GM10266 (cell line): Measurements from ENCODE around the gene MYH11.
"Not testable (repeated sequence)": the region's sequence is repeated elsewhere in the genome, so short reads cannot be mapped to it uniquely, and the experiment has no call there.

ENCODE experiments used
- DNase-seq: peaks from one replicate; pipeline ENCODE4 v3.0.0; 2012; ENCODE audit errors: extremely low spot score
- TF ChIP-seq, protein P1 (sequence below): IDR thresholded peaks from 2 replicates; pipeline ENCODE4 v1.5.1; 2012; ENCODE audit warnings: mild to moderate bottlenecking, low read depth; ENCODE audit not compliant: control insufficient read depth, insufficient read depth; ENCODE audit errors: missing control alignments

MYH11 gene

DNA sequence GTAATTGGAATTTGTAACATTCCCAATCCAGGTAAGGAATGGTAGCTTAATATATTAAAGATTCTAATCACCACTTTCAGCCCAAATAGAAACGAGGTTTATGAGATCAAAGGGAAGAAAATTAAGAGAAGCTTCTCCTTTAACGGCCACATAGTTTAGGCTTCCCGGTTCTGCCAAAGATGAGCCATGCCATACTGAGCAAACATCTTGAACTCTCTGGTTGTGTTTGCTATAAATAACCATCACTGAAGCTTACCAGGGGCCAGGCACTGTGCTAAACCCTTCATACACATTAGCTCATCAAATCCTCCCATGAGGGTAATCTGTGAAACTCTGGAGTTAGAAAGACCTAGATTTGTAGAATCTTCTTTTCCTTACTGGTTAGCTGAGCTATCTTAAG lies 2.8 kb downstream of the MYH11 start:
- TF ChIP-seq, protein P1, sequence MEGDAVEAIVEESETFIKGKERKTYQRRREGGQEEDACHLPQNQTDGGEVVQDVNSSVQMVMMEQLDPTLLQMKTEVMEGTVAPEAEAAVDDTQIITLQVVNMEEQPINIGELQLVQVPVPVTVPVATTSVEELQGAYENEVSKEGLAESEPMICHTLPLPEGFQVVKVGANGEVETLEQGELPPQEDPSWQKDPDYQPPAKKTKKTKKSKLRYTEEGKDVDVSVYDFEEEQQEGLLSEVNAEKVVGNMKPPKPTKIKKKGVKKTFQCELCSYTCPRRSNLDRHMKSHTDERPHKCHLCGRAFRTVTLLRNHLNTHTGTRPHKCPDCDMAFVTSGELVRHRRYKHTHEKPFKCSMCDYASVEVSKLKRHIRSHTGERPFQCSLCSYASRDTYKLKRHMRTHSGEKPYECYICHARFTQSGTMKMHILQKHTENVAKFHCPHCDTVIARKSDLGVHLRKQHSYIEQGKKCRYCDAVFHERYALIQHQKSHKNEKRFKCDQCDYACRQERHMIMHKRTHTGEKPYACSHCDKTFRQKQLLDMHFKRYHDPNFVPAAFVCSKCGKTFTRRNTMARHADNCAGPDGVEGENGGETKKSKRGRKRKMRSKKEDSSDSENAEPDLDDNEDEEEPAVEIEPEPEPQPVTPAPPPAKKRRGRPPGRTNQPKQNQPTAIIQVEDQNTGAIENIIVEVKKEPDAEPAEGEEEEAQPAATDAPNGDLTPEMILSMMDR, result no peak
- DNase-seq, result no peak

DNA sequence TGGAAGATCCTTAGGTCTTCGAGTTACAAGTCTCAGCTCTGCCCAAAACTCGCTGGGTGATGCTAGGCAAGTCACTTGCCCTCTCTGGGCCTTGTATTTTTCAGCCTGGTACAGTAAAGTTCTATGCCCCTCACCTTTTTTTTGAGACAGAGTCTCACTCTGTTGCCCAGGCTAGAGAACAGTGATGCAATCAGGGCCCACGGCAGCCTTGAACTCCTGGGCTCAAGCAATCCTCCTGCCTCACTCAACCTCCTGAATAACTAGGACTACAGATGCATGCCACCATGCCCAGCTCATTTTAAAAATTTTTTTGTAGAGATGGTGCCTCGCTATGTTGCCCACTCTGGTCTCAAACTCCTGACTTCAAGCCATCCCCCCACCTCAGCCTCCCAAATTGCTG lies 3.8 kb downstream of the MYH11 start:
- no peak for DNase-seq
- TF ChIP-seq, protein P1, result no peak

- not testable (repeated sequence) for DNase-seq
Observed at GRCh38 chr16:15850555-15850954, 6.3 kb downstream of the MYH11 start.

DNA sequence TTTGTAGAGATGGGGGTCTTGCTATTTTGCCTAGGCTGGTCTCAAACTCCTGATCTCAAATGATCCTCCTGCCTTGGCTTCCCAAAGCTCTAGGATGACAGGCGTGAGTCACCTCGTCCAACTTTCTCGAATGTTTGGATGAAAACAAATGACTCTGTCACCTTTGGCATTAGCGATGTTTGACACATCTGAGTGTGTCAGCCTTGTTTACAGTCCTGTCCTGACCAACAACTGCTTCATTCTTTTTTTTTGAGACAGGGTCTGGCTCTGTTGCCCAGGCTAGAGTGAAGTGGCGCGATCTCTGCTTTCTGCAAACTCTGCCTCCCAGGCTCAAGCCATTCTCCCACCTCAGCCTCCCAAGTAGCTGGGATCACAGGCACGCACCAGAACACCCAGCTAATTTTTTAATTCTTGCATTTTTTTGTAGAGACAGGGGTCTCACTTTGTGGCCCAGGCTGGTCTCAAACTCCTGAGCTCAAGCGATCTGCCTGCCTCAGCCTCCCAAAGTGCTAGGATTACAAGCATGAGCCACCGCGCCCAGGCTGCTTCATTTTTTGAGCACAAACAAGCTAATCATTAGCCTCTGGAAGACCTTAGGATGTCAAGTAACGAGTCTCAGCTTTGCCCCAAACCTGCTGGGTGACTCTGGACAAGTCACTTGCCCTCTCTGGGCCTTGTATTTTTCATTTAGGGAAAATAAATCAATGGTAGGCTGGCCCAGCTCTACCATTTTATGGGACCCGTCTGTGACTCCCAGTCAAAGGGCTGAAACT lies 7.4 kb downstream of the MYH11 start:
- TF ChIP-seq, protein P1, result no peak
- DNase-seq, result no peak

GRCh38 chr16:15847611-15848175 lies 9.1 kb downstream of the MYH11 start:
- no peak for DNase-seq
- TF ChIP-seq, protein P1, result no peak

GRCh38 chr16:15846510-15846909 lies 10.3 kb downstream of the MYH11 start:
- DNase-seq, result no peak

GRCh38 chr16:15843635-15844279 lies 13.1 kb downstream of the MYH11 start:
- no peak for DNase-seq
- TF ChIP-seq, protein P1, result no peak

More at GRCh38 chr16:15846510-15846909, 10.3 kb downstream of the MYH11 start:
- TF ChIP-seq, protein P1, result no peak

DNA sequence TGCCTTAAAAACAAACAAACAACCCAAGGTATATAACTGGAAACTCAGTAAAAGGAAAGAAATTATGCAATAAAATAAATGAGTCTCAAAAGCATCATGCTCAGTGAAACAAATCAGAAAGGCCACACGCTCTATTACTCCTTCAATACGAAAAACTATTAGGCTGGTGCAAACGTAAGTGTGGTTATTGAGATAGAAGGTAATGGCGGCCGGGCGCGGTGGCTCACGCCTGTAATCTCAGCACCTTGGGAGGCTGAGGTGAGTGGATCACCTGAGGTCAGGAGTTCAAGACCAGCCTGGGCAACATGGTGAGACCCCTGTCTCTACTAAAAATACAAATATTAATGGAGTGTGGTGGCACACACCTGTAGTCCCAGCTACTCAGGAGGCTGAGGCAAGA lies 17.6 kb downstream of the MYH11 start:
- not testable (repeated sequence) for DNase-seq
